Type B pancreatic cell (in vitro differentiated cells): ENCODE measurements around the gene YJEFN3. TPM values are rescaled to one million over a fixed set of nuclear protein-coding genes. Genes with fewer than 3 reads are reported as not detected.

ENCODE experiments used
- DNase-seq: peaks from one replicate; pipeline ENCODE4 v3.0.0; 2021; ENCODE audit warnings: mixed read lengths; ENCODE audit not compliant: unreplicated experiment; ENCODE audit errors: extremely low spot score
- H3K27ac Mint-ChIP-seq: 2 replicates; pipeline ENCODE4 v1.8.0; 2021; ENCODE audit warnings: mild to moderate bottlenecking, mixed read lengths
- H3K27me3 Mint-ChIP-seq: 2 replicates; pipeline ENCODE4 v1.8.0; 2021; ENCODE audit warnings: mixed read lengths
- H3K36me3 Mint-ChIP-seq: 2 replicates; pipeline ENCODE4 v1.8.0; 2021; ENCODE audit warnings: mixed read lengths
- H3K4me1 Mint-ChIP-seq: one replicate; pipeline ENCODE4 v1.8.0; 2021; ENCODE audit warnings: mixed read lengths; ENCODE audit not compliant: unreplicated experiment
- H3K4me3 Mint-ChIP-seq: 2 replicates; pipeline ENCODE4 v1.8.0; 2021; ENCODE audit warnings: mild to moderate bottlenecking, mixed read lengths
- H3K9me3 Mint-ChIP-seq: 2 replicates; pipeline ENCODE4 v1.8.0; 2021; ENCODE audit warnings: mixed read lengths
- long read RNA-seq: library from polyadenylated mRNA; unstranded; transcript quantifications from one replicate; pipeline ENCODE4 v2.0.0, GENCODE V29; 2020
- total RNA-seq: library from RNA; stranded (reverse); gene quantifications from 2 replicates; pipeline ENCODE4 v1.2.1, GENCODE V29; 2021; ENCODE audit warnings: low replicate concordance
- TF ChIP-seq, protein P1 (sequence below): fragments of 200-600 bp; sonication (generic); conservative IDR thresholded peaks from 2 replicates; pipeline ENCODE4 v1.5.0; 2021; ENCODE audit warnings: antibody characterized with exemption, mild to moderate bottlenecking

The YJEFN3 gene, protein sequence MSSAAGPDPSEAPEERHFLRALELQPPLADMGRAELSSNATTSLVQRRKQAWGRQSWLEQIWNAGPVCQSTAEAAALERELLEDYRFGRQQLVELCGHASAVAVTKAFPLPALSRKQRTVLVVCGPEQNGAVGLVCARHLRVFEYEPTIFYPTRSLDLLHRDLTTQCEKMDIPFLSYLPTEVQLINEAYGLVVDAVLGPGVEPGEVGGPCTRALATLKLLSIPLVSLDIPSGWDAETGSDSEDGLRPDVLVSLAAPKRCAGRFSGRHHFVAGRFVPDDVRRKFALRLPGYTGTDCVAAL
- 12.2 and 23.2 TPM in 2 replicates for total RNA-seq
- long read RNA-seq = 0 reads

DNA sequence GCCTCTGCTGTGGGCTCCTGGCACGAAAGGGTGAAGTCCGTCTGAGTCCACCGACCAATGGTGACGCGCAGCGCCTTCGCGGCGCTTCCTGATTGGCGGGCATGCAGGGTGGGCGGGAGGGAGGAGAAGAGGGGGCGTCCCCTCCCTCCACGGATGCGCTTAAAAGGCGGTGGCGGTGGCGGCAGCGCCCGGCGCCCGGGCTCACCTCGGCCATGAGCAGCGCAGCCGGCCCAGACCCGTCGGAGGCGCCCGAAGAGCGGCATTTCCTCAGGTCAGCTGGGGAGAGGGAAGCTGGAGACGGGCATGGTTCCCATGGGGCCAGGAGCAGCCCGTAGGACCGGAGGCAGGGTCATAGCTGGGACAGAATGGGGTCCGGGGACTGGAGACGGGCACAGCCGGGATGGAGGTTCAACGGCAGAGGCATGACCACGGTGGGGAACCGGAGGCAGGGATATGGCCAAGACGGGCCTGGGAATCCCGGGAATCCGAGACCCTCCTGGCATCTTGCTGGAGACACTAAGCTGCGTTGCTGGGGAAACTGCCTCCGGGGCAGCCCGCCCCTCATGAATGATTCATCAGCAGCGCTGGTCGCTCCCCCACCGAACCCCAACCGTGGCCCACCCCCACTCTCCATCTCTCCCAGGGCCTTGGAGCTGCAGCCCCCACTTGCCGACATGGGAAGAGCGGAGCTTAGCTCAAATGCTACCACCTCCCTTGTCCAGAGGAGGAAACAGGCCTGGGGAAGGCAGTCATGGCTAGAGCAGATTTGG is at the start of gene YJEFN3:
YJEFN3 (plus strand) TSS at position 191 of the 770 bp plus-strand sequence; CDS start at position 213, 22 bp downstream.
- DNase-seq = no peak
- no peak within 1 kb of the TSS for H3K27ac Mint-ChIP-seq
- H3K4me1 Mint-ChIP-seq = peaks cover 14% of the 10 kb centered on the region
- no peaks in the 10 kb centered on the region for H3K9me3 Mint-ChIP-seq
- TF ChIP-seq, protein P1, sequence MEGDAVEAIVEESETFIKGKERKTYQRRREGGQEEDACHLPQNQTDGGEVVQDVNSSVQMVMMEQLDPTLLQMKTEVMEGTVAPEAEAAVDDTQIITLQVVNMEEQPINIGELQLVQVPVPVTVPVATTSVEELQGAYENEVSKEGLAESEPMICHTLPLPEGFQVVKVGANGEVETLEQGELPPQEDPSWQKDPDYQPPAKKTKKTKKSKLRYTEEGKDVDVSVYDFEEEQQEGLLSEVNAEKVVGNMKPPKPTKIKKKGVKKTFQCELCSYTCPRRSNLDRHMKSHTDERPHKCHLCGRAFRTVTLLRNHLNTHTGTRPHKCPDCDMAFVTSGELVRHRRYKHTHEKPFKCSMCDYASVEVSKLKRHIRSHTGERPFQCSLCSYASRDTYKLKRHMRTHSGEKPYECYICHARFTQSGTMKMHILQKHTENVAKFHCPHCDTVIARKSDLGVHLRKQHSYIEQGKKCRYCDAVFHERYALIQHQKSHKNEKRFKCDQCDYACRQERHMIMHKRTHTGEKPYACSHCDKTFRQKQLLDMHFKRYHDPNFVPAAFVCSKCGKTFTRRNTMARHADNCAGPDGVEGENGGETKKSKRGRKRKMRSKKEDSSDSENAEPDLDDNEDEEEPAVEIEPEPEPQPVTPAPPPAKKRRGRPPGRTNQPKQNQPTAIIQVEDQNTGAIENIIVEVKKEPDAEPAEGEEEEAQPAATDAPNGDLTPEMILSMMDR = no peak
- H3K36me3 Mint-ChIP-seq = no peaks in the 10 kb centered on the region
- no peaks in the 10 kb centered on the region for H3K27me3 Mint-ChIP-seq
- no peak within 1 kb of the TSS for H3K4me3 Mint-ChIP-seq

DNA sequence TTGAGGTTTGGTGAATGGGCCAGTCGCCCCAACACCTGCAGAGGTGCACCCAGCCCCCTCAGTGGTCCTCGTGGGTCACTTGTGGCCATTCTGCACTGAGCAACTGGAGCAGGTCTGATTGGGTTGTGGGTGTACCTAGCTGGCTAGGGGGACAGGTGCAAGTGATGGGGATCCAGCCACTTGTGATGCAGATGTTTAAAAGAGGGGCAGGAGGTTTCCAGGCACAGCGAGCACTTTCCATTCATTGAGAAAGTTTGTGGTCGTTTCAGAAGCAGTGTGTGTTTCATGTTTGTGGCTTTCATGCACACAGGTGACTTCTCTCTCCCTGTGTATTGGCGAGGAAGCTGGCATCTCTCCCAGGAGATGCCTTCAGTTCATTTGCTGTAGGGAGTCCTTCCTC is 48.0 kb upstream of the YJEFN3 start:
- Mint-ChIP-seq H3K4me1 (peaks cover 44% of the 10 kb centered on the region), H3K27ac (no peak overlapping the region), H3K4me3 (no peak overlapping the region), H3K36me3 (peaks cover 5% of the 10 kb centered on the region), H3K27me3 (no peaks in the 10 kb centered on the region), H3K9me3 (no peaks in the 10 kb centered on the region)
- TF ChIP-seq, protein P1 = no peak
- DNase-seq = no peak

DNA sequence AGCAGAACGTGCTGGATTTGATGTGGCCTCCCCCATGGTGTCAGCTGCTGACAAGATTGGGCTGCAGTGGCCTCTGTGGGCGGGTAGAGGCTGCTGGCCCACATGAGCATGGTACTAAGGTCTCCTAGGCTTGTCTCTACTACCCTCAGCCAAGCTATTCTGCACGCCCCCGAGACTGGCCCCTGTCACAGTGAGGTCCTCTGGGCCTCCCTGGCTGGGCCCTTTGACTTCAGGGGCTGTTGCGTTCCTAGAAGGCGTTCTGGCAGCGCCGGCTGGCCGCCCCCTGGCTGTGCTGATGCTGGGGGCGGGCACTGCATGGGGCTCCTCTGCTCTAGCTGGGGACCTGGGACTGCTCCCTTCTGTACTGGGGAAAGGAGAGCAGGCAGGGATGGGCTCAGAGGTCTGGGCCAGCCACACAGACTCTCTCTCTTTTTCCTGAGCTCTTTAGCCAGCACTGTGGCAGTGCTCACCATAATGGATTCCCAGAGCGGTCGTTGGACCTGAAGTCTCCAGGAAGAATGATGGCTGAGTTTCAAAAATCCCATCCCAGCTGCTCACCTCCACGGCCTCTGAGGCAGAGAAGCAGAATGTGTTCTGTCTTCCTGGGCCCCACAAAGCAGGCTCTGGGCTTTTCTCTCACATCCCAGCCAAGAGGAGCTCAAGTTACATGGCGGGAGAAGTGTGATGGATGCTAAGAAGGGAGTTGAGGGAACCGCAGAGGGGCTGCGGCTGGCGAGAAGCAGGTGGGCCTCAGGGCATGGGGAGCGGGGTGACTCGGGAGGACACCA is 45.7 kb upstream of the YJEFN3 start:
- H3K9me3 Mint-ChIP-seq = no peaks in the 10 kb centered on the region
- peak overlapping the region; percentile 67 for H3K4me3 Mint-ChIP-seq
- TF ChIP-seq, protein P1 = no peak
- no peak for DNase-seq
- H3K4me1 Mint-ChIP-seq = peaks cover 42% of the 10 kb centered on the region
- H3K36me3 Mint-ChIP-seq = peaks cover 4% of the 10 kb centered on the region
- no peaks in the 10 kb centered on the region for H3K27me3 Mint-ChIP-seq
- H3K27ac Mint-ChIP-seq = peak overlapping the region; percentile 70

DNA sequence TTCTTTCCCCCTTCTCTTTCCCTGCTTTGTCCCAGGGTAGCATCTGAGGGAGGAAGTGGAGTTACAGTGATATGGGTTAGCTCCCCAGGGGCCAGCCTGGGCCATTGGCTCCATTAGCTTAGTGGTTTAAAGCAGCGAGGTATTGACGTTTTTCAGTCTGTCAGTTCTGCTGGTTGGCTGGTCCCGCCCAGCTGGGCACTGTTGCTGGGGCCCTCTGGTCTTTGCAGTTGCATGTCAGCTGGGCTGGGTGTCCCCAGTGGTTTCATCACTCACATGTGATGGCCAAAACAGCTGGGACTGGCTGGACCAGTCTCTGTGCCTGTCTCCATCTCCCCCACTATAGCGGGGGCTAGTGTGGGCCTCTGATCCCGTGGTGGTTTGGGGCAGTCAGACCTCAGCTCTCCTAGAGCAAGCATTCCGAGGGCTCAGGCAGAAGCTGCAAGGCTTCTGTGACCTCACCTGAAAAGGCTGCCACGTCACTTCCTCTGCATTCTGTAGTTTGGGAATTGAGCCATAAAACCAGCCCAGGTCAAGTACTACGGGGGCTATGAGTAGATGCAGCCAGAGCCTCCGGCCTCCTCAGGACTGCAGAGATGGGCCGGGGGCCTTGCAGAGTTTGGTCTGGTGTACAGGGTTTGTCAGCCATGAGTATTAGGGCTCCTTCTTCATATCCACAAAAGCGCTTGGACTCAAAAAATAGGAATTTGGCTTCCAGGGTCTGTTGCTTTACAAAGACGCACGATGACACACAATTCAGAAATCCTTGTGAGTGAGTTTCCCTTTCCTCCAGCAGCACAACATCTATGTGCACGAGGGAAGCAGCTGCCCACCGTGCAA is 43.3 kb upstream of the YJEFN3 start:
- H3K36me3 Mint-ChIP-seq = peaks cover 4% of the 10 kb centered on the region
- H3K27me3 Mint-ChIP-seq = no peaks in the 10 kb centered on the region
- TF ChIP-seq, protein P1 = no peak
- peak overlapping the region; percentile 74 for H3K27ac Mint-ChIP-seq
- no peaks in the 10 kb centered on the region for H3K9me3 Mint-ChIP-seq
- peak overlapping the region; percentile 34 for H3K4me3 Mint-ChIP-seq
- H3K4me1 Mint-ChIP-seq = peaks cover 61% of the 10 kb centered on the region
- no peak for DNase-seq

DNA sequence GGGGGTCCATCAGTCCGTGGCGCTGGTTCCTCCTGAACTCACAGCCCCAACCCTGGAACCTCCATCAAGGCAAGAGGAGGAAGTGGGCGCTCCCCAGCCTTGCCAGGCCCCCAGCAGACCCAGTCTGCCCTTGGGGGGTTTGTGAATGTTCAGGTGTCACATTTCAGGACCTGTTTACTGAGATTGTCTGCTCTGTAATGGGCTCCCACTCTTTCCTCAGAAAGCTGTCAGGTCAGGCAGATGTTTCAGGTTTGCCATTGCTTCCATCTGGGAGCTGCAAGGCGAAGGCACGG is 42.8 kb upstream of the YJEFN3 start:
- H3K9me3 Mint-ChIP-seq = no peaks in the 10 kb centered on the region
- peak overlapping the region; percentile 94 for H3K27ac Mint-ChIP-seq
- no peaks in the 10 kb centered on the region for H3K27me3 Mint-ChIP-seq
- DNase-seq = no peak
- peak overlapping the region; percentile 34 for H3K4me3 Mint-ChIP-seq
- TF ChIP-seq, protein P1 = no peak
- H3K4me1 Mint-ChIP-seq = peaks cover 65% of the 10 kb centered on the region
- peaks cover 4% of the 10 kb centered on the region for H3K36me3 Mint-ChIP-seq
